Measurements from ENCODE around the gene NXPH4.

DNA sequence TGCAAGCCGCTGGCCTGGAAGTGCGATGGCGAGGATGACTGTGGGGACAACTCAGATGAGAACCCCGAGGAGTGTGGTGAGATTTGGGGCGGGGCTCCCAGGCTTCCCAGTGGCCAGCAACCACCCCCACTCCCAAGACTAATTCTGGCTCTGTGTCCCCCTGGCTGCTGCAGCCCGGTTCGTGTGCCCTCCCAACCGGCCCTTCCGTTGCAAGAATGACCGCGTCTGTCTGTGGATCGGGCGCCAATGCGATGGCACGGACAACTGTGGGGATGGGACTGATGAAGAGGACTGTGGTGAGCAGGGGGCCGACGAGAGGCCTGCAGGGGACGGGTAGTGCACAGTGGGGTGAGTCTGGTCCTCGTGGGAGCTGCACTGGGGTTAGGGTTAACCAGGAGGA lies 12.1 kb upstream of the NXPH4 start:
- TF ChIP-seq TEAD4 (IDR thresholded peaks at IDR 0.05): no peak
- no peak for TF ChIP-seq EGR1 (IDR thresholded peaks at IDR 0.05)
- TF ChIP-seq, protein P1, sequence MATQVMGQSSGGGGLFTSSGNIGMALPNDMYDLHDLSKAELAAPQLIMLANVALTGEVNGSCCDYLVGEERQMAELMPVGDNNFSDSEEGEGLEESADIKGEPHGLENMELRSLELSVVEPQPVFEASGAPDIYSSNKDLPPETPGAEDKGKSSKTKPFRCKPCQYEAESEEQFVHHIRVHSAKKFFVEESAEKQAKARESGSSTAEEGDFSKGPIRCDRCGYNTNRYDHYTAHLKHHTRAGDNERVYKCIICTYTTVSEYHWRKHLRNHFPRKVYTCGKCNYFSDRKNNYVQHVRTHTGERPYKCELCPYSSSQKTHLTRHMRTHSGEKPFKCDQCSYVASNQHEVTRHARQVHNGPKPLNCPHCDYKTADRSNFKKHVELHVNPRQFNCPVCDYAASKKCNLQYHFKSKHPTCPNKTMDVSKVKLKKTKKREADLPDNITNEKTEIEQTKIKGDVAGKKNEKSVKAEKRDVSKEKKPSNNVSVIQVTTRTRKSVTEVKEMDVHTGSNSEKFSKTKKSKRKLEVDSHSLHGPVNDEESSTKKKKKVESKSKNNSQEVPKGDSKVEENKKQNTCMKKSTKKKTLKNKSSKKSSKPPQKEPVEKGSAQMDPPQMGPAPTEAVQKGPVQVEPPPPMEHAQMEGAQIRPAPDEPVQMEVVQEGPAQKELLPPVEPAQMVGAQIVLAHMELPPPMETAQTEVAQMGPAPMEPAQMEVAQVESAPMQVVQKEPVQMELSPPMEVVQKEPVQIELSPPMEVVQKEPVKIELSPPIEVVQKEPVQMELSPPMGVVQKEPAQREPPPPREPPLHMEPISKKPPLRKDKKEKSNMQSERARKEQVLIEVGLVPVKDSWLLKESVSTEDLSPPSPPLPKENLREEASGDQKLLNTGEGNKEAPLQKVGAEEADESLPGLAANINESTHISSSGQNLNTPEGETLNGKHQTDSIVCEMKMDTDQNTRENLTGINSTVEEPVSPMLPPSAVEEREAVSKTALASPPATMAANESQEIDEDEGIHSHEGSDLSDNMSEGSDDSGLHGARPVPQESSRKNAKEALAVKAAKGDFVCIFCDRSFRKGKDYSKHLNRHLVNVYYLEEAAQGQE (IDR thresholded peaks at IDR 0.05; ENCODE audit: low read depth): no peak
- TF ChIP-seq TCF12 (IDR thresholded peaks at IDR 0.05; ENCODE audit: low read depth): no peak
- TF ChIP-seq EP300 (IDR thresholded peaks at IDR 0.05; ENCODE audit: borderline replicate concordance): no peak
